D721Med (cell line): ENCODE results near the gene WIPF2.

Source experiments
- DNase-seq: peaks from one replicate; pipeline ENCODE4 v3.0.0; 2011; ENCODE audit warnings: low spot score; ENCODE audit not compliant: insufficient read length
- FAIRE-seq: peaks from 2 replicates; lab custom pipeline; 2011; peaks lifted over from hg19 to GRCh38; lab: Jason Lieb, UNC
- CTCF ChIP-seq: IDR thresholded peaks from 2 replicates; pipeline ENCODE4 v1.5.1; 2012; ENCODE audit warnings: mild to moderate bottlenecking, control low read depth; ENCODE audit not compliant: insufficient read depth; ENCODE audit errors: missing control alignments

WIPF2 gene

GRCh38 chr17:40180694-40181093, 38.4 kb upstream of the WIPF2 start:
- TF ChIP-seq CTCF, result no peak
- DNase-seq (no peak), FAIRE-seq (no peak)

GRCh38 chr17:40181205-40181604, 37.9 kb upstream of the WIPF2 start:
- no peak for FAIRE-seq

GRCh38 chr17:40182606-40183005, 36.5 kb upstream of the WIPF2 start:
- DNase-seq (no peak), FAIRE-seq (no peak)
- TF ChIP-seq CTCF, result no peak

More at GRCh38 chr17:40181205-40181604, 37.9 kb upstream of the WIPF2 start:
- no peak for TF ChIP-seq CTCF
- DNase-seq, result no peak

GRCh38 chr17:40187238-40187637, 31.9 kb upstream of the WIPF2 start:
- DNase-seq, result no peak
- no peak for FAIRE-seq
- no peak for TF ChIP-seq CTCF

GRCh38 chr17:40188694-40189093, 30.4 kb upstream of the WIPF2 start:
- no peak for TF ChIP-seq CTCF
- FAIRE-seq (no peak), DNase-seq (no peak)

DNA sequence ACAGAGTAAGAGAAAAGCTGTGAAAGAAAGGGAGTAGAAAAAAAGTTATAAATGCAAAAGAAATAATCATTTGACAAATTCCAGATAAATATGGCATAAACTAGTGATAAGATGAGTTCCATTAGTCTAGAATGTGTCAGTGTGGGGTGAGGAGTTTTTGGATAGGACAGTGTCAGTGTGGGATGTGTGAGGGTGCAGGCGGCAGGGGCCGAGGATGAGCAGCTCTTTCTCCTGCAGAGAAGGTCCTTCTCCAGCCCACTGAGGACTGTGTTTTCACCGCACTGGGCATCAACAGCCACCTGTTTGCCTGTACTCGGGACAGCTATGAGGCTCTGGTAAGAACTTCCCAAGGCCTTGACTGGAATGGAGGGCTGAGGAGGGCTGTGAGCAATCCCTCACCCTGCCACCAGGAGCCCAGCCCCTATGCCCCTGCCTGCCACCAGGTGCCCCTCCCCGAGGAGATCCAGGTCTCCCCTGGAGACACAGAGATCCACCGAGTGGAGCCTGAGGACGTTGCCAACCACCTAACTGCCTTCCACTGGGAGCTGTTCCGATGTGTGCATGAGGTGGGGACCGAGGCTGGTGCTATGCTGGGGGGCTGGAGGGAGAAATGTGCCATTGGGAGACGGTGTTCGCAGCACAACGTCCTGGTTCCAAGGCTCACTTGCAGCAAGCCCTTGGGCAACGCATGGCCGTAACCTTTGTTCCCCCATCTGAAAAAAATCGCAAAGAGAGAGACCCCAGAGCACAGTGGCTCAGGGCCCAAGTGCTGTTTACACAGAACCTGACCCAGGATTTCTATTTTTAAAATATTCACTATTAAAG, 28.7 kb upstream of the WIPF2 start:
- FAIRE-seq, result no peak
- TF ChIP-seq CTCF, result no peak
- DNase-seq, result no peak
